GM12801 (cell line): ENCODE data around the gene DSCAML1.

Experiments
- CTCF ChIP-seq: IDR thresholded peaks from one replicate; pipeline ENCODE4 v1.5.1; 2011; ENCODE audit warnings: control low read depth; ENCODE audit not compliant: insufficient read length; ENCODE audit errors: extremely low read depth

The DSCAML1 gene

GRCh38 chr11:117631336-117632140 is 165.5 kb downstream of the DSCAML1 start:
- no peak for TF ChIP-seq CTCF

- no peak for TF ChIP-seq CTCF
These were observed 167.0 kb downstream of the DSCAML1 start for GRCh38 chr11:117629891-117630538.

GRCh38 chr11:117629146-117629545 is 167.9 kb downstream of the DSCAML1 start:
- TF ChIP-seq CTCF, result no peak

- TF ChIP-seq CTCF, result no peak
These were observed 169.8 kb downstream of the DSCAML1 start for GRCh38 chr11:117627259-117627658.

- TF ChIP-seq CTCF, result no peak
These were observed 170.4 kb downstream of the DSCAML1 start for GRCh38 chr11:117626576-117626975.

GRCh38 chr11:117625237-117625636 is 171.8 kb downstream of the DSCAML1 start:
- TF ChIP-seq CTCF, result no peak

- no peak for TF ChIP-seq CTCF
These were observed 173.2 kb downstream of the DSCAML1 start for GRCh38 chr11:117623831-117624271.
